K562 (cell line): ENCODE measurements around the gene SHC1. TPM values are rescaled to one million over a fixed set of nuclear protein-coding genes. Genes with fewer than 3 reads are reported as not detected.

Experiments
- DACH1 ChIP-seq: fragments of 450-650 bp; IDR thresholded peaks from 2 replicates; pipeline ENCODE4 v1.6.1; 2018; ENCODE audit not compliant: partially characterized antibody
- DPF2 ChIP-seq: fragments of 450-650 bp; IDR thresholded peaks from 2 replicates; pipeline ENCODE4 v1.6.1; 2016
- ERF ChIP-seq: fragments of 450-650 bp; formaldehyde crosslinking; IDR thresholded peaks from 2 replicates; pipeline ENCODE4 v1.4.0; 2020; ENCODE audit warnings: mild to moderate bottlenecking, mixed read lengths
- GATA2 ChIP-seq: sonication (generic); formaldehyde crosslinking; IDR thresholded peaks from 2 replicates; pipeline ENCODE4 v1.4.0; 2020; ENCODE audit warnings: mild to moderate bottlenecking, missing genetic modification reagents
- HDGF ChIP-seq: fragments of 450-650 bp; IDR thresholded peaks from 2 replicates; pipeline ENCODE4 v1.6.1; 2016
- JUN ChIP-seq, 2 experiments: sonication (generic) in 1 of 2; formaldehyde crosslinking in 1 of 2; IDR thresholded peaks; 2 replicates each; pipeline versions ENCODE4 v1.6.1 to v1.8.0; 2012 to 2022; ENCODE audit warnings: borderline replicate concordance in 2 of 2, mild to moderate bottlenecking in 2 of 2, improper control_type of control experiment in 1 of 2, low read depth in 1 of 2, low read length in 1 of 2, missing genetic modification reagents in 1 of 2
- NFRKB ChIP-seq: fragments of 450-650 bp; IDR thresholded peaks from 2 replicates; pipeline ENCODE4 v1.6.1; 2016; ENCODE audit warnings: low read depth
- RCOR1 ChIP-seq, 2 experiments: IDR thresholded peaks; 2 replicates each; pipeline ENCODE4 v1.6.1; 2012; ENCODE audit warnings: low read depth in 2 of 2, low read length in 2 of 2, borderline replicate concordance in 1 of 2, improper control_type of control experiment in 1 of 2
- TBP ChIP-seq: optimal IDR thresholded peaks from 2 replicates; pipeline ENCODE3; 2011; ENCODE audit warnings: low read depth, low read length, improper control_type of control experiment
- ZNF232 ChIP-seq: sonication (generic); formaldehyde crosslinking; IDR thresholded peaks from 2 replicates; pipeline ENCODE4 v1.8.0; 2022; ENCODE audit warnings: mild to moderate bottlenecking, missing genetic modification reagents
- ZNF830 ChIP-seq: fragments of 250-450 bp; sonication (Bioruptor Pico); IDR thresholded peaks from 2 replicates; pipeline ENCODE4 v1.5.0; 2021; ENCODE audit warnings: mild to moderate bottlenecking
- polyA plus RNA-seq, 8 experiments: library from polyadenylated mRNA; depleted of rRNA in 4 of 8; stranded (reverse) in 5 of 8; unstranded in 3 of 8; fragments of >200 nt; fragmentation: Nextera tagmentation in 2 of 8; fragmentation: Illumina TruSeq in 1 of 8; extraction: Ambion mirVana in 2 of 8; extraction: Trizol in 1 of 8; gene quantifications; 2 replicates each; pipeline versions ENCODE4 v1.2.1 to v1.2.3, GENCODE V29; 2011 to 2014; ENCODE audit warnings: inconsistent platforms in 1 of 8, missing spikeins in 1 of 8
- total RNA-seq, 7 experiments: library from RNA; depleted of rRNA in 6 of 7; stranded (reverse); fragments of >200 nt in 6 of 7; fragmentation: Illumina TruSeq in 2 of 7; extraction: Trizol in 2 of 7; gene quantifications; 2 replicates each; pipeline versions ENCODE4 v1.2.1 to v1.2.3, GENCODE V29; 2011 to 2021; ENCODE audit warnings: low replicate concordance in 1 of 7
- TF ChIP-seq, protein P1 (sequence below): fragments of 450-650 bp; IDR thresholded peaks from 2 replicates; pipeline ENCODE4 v1.6.1; 2017; ENCODE audit warnings: antibody characterized with exemption, mild to moderate bottlenecking
- TF ChIP-seq, protein P2 (sequence below): fragments of 150-350 bp; conservative IDR thresholded peaks from 2 replicates; pipeline ENCODE4 v1.6.1; 2014; ENCODE audit warnings: low read length
- TF ChIP-seq, protein P3 (sequence below), 2 experiments: fragments of 250-450 bp in 1 of 2; fragments of 450-650 bp in 1 of 2; sonication (Bioruptor Pico) in 1 of 2; IDR thresholded peaks; 2 replicates each; pipeline versions ENCODE4 v1.6.1 to v1.8.0; 2016 to 2021; ENCODE audit warnings: mild to moderate bottlenecking in 2 of 2, moderate library complexity in 2 of 2, missing compliant biosample characterization in 1 of 2, missing genetic modification characterization in 1 of 2
- TF ChIP-seq, protein P4 (sequence below), 3 experiments: IDR thresholded peaks in 2 of 3; conservative IDR thresholded peaks in 1 of 3; 2 replicates each; pipeline ENCODE4 v1.5.1; 2011 to 2012; ENCODE audit warnings: low read length in 3 of 3, mild to moderate bottlenecking in 3 of 3, control low read depth in 2 of 3, improper control_type of control experiment in 1 of 3, inconsistent platforms in 1 of 3, low read depth in 1 of 3, mixed read lengths in 1 of 3, moderate library complexity in 1 of 3; ENCODE audit not compliant: insufficient read depth in 2 of 3

SHC1 gene
- total and polyA plus RNA-seq, 9 of the 15 experiments (the other 6 are each of a cell fraction or from before 2014, with no cell fraction given): 4.1 to 113 (median 51.9) TPM

DNA sequence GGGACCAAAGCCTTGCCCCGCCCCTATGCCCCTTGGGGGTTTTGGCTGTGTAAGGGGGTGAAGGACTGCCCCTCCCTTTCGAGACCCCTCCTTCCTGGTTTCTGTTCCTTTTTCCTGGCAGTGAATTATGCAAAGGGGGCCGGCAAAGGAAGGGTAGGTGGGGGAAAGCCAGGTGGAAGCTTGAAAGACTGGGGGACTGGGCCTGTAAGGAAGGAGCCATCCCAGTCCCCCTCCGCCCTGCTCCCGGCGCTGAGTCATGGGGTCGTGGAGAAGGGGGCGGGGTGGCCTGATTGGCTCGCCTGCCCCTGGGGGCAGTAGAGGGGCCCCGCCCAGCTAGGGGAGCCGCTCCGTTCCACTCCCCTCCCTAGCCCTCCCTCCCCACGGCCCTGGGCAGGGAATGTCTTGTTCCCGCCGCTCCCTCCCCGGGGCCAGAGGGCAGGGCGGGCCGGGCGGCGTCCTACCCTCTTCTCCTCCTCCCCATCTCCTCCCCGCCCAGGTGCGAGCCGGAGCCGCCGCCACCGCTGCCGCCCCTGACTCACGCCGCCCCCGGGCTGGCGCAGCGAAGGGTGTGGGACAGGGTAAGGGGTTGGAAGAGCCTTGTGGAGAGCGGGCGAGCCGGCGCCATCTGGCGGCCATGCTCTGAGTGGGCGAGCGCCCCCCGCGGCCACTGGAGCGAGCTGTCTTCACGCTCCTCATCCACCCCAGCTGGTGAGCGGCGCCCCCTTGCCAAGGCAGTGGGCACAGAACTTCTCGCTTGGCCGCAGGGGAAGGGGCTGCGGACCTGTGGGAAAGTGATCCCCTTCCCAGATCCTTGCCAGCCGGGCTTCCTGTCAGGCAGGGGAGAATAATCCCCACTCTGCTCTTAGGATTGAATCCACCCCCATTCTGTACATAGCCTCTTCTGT lies 46.7 kb upstream of the SHC1 start (continued):
- TF ChIP-seq ZNF232 (CRISPR knock-in tag) (no peak), DACH1 (no peak), NFRKB (no peak), GATA2 (CRISPR knock-in tag) (no peak), HDGF (0 out of 2 replicates have a peak, but pooled peaks have one; percentile 41), DPF2 (peak; percentile 73; the same call in 1 of the 2 replicates), RCOR1 (IDR thresholded peaks at IDR 0.05; ENCODE audit: borderline replicate concordance in 1 of 2, low read depth in 2 of 2, low read length in 2 of 2) (peak in 1 of 2 experiments; percentile 23; a peak in 1 of 4 replicates), ERF (CRISPR knock-in tag) (0 out of 2 replicates have a peak, but pooled peaks have one; percentile 54), ZNF830 (CRISPR knock-in tag) (no peak), JUN (IDR thresholded peaks at IDR 0.05; ENCODE audit: borderline replicate concordance, low read depth, low read length) (peak; percentile 21; the same call in 1 of the 2 replicates), JUN (CRISPR knock-in tag; IDR thresholded peaks at IDR 0.05; ENCODE audit: borderline replicate concordance) (no peak), TBP (peak; percentile 18)
- TF ChIP-seq, protein P1, sequence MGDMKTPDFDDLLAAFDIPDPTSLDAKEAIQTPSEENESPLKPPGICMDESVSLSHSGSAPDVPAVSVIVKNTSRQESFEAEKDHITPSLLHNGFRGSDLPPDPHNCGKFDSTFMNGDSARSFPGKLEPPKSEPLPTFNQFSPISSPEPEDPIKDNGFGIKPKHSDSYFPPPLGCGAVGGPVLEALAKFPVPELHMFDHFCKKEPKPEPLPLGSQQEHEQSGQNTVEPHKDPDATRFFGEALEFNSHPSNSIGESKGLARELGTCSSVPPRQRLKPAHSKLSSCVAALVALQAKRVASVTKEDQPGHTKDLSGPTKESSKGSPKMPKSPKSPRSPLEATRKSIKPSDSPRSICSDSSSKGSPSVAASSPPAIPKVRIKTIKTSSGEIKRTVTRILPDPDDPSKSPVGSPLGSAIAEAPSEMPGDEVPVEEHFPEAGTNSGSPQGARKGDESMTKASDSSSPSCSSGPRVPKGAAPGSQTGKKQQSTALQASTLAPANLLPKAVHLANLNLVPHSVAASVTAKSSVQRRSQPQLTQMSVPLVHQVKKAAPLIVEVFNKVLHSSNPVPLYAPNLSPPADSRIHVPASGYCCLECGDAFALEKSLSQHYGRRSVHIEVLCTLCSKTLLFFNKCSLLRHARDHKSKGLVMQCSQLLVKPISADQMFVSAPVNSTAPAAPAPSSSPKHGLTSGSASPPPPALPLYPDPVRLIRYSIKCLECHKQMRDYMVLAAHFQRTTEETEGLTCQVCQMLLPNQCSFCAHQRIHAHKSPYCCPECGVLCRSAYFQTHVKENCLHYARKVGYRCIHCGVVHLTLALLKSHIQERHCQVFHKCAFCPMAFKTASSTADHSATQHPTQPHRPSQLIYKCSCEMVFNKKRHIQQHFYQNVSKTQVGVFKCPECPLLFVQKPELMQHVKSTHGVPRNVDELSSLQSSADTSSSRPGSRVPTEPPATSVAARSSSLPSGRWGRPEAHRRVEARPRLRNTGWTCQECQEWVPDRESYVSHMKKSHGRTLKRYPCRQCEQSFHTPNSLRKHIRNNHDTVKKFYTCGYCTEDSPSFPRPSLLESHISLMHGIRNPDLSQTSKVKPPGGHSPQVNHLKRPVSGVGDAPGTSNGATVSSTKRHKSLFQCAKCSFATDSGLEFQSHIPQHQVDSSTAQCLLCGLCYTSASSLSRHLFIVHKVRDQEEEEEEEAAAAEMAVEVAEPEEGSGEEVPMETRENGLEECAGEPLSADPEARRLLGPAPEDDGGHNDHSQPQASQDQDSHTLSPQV: peak; percentile 92
- TF ChIP-seq, protein P2, sequence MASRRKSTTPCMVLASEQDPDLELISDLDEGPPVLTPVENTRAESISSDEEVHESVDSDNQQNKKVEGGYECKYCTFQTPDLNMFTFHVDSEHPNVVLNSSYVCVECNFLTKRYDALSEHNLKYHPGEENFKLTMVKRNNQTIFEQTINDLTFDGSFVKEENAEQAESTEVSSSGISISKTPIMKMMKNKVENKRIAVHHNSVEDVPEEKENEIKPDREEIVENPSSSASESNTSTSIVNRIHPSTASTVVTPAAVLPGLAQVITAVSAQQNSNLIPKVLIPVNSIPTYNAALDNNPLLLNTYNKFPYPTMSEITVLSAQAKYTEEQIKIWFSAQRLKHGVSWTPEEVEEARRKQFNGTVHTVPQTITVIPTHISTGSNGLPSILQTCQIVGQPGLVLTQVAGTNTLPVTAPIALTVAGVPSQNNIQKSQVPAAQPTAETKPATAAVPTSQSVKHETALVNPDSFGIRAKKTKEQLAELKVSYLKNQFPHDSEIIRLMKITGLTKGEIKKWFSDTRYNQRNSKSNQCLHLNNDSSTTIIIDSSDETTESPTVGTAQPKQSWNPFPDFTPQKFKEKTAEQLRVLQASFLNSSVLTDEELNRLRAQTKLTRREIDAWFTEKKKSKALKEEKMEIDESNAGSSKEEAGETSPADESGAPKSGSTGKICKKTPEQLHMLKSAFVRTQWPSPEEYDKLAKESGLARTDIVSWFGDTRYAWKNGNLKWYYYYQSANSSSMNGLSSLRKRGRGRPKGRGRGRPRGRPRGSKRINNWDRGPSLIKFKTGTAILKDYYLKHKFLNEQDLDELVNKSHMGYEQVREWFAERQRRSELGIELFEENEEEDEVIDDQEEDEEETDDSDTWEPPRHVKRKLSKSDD: 0 out of 2 replicates have a peak, but pooled peaks have one; percentile 12
- TF ChIP-seq, protein P3, sequence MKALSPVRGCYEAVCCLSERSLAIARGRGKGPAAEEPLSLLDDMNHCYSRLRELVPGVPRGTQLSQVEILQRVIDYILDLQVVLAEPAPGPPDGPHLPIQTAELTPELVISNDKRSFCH (CRISPR knock-in tag; IDR thresholded peaks at IDR 0.05): no peak
- TF ChIP-seq, protein P3 (tag; IDR thresholded peaks at IDR 0.05): peak; percentile 90; the same call in 1 of the 2 replicates
- TF ChIP-seq, protein P4, sequence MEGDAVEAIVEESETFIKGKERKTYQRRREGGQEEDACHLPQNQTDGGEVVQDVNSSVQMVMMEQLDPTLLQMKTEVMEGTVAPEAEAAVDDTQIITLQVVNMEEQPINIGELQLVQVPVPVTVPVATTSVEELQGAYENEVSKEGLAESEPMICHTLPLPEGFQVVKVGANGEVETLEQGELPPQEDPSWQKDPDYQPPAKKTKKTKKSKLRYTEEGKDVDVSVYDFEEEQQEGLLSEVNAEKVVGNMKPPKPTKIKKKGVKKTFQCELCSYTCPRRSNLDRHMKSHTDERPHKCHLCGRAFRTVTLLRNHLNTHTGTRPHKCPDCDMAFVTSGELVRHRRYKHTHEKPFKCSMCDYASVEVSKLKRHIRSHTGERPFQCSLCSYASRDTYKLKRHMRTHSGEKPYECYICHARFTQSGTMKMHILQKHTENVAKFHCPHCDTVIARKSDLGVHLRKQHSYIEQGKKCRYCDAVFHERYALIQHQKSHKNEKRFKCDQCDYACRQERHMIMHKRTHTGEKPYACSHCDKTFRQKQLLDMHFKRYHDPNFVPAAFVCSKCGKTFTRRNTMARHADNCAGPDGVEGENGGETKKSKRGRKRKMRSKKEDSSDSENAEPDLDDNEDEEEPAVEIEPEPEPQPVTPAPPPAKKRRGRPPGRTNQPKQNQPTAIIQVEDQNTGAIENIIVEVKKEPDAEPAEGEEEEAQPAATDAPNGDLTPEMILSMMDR (IDR thresholded peaks at IDR 0.05 in 2 of 3, conservative IDR thresholded peaks at IDR 0.05 in 1 of 3; ENCODE audit: insufficient read depth in 2 of 3, low read depth in 1 of 3, low read length in 3 of 3): peak; percentile 100
